Fibroblast of upper back skin (primary cell): ENCODE data around the gene SART1.

ENCODE experiments used
- DNase-seq: peaks from one replicate; pipeline ENCODE4 v3.0.0-alpha.2; 2013

SART1 gene

DNA sequence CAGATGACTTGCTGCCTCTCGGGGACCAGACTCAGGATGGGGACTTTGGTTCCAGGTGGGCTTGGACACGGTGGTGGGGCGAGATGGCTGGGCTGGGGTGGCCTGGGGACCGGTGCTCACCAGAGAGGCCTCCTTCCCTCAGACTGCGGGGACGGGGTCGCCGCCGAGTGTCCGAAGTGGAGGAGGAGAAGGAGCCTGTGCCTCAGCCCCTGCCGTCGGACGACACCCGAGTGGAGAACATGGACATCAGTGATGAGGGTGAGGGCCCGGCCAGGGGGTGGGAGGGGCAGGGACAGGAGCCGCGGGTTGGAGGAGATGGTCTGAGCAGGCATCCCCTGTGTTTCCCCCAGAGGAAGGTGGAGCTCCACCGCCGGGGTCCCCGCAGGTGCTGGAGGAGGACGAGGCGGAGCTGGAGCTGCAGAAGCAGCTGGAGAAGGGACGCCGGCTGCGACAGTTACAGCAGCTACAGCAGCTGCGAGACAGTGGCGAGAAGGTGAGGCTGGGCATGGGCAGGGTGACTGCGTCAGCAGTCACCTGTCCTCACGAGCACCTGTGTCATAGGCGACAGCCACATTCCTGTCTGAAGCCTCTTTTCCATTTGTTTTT, 5.9 kb downstream of the SART1 start:
- DNase-seq = no peak

GRCh38 chr11:65968600-65969482, 7.3 kb downstream of the SART1 start:
- no peak for DNase-seq

DNA sequence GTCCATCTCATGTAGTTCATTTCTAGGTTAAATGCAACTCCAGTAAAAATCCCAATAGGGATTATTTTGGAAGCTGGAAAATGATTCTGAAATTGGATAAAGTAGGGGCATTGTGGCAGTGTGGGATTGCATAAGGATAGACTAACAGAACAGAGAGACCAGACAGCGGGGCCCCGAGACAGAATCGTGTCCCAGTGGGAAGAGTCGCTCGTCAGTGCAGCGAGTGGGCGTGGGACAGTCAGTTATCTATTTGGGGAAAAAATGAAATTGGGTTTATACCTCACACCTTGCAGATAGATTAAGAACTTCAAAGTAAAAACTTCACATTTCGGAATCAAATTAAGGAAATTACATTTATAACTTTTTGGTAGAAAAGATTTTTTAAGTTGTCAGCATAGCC, 10.6 kb downstream of the SART1 start:
- no peak for DNase-seq

DNA sequence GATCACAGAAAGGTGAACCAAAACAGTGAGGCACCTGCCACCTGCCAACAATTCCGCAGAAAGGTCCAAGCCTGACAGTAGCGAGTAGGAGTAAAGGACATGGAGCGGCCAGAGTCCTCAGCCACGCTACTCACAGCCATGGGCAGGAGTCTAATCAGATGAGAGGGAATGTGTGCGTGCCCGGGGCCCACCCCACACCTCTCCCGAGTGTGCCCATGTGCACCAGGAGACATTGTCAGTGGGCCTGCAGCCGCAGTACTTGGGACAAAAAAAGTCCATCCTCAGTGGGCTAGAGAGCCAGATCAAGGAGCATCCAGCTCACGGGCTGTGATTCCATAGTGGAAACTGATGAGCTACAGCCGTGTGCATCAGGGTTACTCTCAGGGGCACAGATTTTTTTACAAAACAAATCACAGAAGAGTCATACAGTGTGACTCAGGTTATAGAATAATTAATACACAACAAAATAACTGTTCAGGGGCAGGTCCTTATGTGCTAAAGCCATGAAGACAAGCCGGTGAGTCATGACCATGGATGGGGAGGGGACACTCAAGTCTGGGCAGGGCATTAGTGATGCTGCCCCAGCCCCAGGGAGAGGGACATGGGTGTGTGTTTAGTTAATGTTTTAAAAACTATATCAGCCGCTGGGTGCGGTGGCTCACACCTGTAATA, 12.0 kb downstream of the SART1 start:
- no peak for DNase-seq

DNA sequence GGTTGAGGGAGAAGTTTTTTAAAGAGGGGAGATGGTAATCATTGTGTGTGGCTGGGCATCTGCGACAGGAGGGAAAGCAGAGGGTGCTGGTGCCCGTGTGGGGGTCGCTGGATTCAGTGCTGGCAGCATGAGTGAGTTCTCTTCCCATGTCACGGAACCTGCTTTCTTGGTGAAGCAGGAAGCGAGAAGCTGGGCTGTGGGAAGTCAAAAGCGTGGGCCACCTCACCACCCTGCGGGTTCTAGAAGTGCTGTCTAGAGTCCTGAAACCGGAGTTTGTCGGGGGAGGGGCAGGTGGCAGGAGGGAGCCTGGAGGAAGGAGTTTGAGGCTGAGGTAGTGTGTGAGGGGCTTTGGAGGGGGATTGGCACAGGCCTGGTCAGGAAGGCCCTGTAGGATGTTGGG, 14.2 kb downstream of the SART1 start:
- no peak for DNase-seq

GRCh38 chr11:65976216-65977176, 15.0 kb downstream of the SART1 start:
- no peak for DNase-seq

DNA sequence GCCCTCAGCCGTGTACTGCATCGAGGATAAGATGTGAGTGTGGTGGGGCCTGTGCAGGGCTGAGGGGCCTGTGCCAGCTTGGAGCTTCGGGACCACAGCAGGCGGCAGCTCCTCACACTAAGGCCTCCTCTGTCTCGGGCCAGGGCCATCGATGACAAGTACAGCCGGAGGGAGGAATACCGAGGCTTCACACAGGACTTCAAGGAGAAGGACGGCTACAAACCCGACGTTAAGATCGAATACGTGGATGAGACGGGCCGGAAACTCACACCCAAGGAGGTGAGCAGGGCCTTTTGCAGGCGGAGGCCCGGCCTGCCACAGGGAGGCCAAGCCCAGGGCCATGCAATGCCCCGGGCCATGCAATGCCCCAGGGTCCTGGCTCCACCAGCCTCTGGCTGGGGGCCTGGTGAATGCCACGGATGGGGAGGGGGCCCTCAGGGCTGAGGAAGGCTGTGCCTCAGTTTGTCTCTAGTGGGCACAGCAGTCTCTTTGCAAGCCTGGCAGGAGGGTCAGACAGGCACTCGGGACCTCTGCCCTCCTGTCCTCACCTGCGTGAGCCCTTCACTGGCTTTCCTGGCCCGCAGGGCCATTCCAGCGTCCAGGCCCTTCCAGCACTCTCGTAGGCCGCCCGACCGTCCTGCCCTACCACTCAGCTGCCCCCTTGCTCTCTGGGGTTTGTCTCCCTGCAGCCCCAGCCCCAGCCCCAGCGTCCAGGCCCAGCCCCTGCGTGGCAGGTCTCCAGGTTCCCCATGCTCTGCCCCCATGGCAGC, 16.3 kb downstream of the SART1 start:
- no peak for DNase-seq

- no peak for DNase-seq
Measured at GRCh38 chr11:65978391-65979238, 17.1 kb downstream of the SART1 start.

DNA sequence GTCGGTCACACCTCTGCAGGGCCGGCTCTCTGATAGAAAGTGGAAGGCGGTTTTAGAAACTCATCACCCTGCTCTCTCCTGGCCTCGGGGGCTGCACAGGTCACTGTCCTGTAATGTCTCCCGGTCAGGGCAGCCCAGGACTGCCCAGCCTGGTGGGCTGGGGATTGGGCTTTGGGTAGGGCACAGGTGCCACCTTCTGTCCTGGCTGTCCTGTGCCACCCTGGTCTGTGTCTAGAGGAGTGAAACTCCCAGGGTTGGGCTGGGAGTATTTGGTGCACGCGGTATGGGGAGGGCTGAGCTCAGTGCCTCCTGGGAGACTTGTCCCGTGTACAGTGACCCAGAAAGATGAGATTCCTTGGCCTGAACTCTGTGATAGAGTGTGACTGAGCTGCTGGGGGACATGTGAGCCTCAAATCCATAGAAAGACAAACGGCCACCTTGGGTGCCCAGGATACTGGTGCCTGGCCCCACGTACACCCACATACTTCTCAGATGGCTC, 17.8 kb downstream of the SART1 start:
- no peak for DNase-seq

DNA sequence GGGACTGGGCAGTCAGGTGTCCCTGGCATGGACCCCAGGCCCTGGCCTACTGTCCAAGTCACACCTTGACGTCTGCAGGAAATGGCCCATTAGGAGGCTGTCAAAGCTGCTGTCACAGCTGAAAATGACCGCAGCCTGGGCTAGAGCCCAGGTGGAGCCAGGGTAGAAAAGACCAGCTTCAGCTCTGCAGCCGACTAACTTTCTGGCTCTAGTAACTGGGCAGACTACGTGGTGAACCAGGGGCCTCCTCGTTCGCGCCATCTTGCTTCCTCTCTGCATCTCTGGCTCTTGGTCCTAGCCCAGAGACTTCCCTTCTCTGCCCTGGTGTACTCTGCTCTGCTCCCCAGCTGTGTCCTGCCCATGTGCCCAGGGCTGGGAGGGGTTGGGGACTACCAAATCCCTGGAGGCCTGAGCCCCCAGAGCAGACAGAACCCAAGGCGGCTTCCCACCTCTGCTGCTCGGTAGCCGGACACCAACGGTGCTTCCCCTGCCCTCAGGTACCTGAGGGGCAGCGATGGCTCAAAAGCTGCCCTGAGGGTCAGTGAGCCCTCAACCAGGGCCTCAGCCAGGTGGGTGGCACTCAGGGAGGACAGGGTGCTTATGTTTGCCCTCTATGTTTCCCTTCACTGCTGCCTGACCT, 19.7 kb downstream of the SART1 start:
- no peak for DNase-seq

DNA sequence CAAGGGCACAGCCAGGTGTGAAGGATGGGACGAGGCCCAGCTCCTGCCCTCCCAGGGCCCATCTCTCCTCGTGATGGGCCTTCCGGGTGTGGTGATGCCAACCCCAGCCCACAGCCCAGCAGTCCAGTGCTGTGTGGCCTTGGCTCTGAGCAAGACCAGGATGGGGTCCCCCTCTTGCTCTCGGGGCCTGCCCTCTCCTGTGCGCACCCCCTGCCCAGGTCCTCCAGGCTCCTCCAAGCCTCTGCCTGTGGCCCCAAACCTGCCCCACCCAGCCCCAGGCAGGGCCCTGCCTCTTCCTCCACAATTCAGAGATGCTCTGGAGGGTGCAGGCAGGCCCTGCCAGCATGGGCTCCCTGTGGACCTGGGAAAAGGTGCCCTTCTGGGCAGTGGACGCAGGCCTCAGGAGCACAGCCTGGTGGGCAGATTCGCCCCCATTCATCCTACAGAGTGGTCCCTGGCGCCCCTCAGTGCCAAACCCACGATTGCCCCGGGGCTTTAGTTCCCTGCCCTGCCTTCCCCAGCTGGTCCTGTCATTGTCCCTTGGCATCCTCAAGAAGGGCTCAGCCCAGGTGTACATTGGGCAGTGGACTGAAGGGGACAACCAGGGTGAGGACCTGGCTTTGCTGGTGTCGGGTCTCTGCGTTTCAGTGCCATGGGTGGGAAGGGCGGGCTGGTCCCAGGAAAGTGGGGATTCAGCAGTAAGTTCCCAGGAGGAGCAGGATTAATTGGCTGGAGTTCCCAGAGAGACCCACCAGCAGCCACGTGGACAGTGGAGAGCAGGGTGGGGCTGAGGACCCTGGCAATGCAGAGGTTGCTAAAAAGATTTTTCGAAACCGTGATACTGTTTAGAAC, 20.7 kb downstream of the SART1 start:
- no peak for DNase-seq

DNA sequence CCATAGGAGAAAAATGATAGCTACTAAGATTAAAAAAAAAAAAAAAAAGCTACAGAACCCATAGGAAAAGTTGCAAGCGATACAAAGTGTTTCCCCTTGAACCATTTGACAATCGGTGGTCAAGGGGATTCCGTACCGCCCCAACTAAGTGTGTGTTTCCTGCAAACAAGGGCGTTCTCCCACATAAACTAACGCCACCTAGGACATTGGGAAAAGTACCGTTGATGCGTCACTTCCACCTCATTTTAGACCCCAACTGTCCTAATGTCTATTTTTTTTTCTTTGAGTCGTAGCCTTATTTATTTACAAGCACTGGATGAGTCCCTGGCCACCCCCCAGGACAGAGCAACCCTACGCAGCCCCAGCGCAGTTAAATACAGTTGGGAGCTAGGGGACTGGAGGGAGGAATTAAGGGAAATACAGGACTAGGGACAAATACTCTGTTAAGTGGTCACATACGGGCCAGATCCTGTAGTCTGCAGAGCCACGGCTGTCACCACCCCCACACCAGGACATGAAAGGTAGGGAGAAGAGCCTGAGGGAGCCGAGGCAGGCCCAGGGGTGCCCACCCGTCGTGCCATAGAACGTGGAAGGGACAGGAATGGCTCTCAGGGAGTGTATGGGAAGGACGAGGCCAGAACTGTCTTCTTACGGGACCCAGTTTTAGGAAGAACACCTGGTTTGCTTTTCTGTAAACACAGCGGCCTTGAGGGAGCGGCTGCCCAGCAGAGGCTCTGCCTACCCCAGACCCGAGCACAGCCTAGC, 21.5 kb downstream of the SART1 start:
- DNase-seq = no peak

DNA sequence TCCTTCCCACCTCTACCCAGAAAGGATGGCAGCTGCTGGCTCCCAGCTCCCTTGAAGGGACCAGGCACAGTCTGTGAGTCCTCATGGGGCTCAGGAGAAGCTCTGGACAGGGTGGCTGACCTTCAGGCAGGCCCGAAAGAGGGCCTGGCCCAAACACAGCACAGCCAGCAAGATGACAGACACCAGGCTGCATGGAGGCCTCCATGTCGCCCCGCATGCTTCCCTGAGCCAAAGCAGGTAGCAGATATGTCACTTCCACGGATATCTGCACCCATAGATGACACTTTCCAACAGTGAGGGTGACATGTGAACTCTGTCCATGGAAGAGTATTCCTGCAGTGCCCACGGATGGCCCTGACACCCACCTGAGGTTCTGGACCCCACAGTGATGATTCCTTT, 22.1 kb downstream of the SART1 start:
- no peak for DNase-seq

DNA sequence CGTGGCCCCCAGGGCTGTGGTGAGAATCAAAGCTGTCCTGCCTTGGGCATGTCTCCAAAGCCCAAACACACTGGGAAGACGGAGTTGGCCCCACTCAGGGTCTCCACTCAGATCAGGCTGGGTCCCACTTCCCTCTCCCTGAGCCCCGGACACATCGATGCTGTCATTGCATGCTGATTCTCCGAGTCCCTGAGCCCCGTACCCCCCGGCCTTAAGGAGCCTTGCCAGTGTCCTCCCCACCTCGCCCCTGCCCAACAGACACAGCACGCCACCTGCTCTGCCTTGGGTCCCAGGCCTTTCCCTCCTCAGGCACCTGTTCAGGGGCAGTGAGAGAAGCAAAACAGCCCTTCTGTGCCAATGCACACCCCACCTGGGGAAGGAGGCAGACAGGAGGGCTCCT, 25.8 kb downstream of the SART1 start:
- DNase-seq = no peak

- peak; percentile 95 for DNase-seq
Measured at GRCh38 chr11:65988791-65989592, 27.5 kb downstream of the SART1 start.

GRCh38 chr11:65992056-65992455, 30.5 kb downstream of the SART1 start:
- DNase-seq = no peak

DNA sequence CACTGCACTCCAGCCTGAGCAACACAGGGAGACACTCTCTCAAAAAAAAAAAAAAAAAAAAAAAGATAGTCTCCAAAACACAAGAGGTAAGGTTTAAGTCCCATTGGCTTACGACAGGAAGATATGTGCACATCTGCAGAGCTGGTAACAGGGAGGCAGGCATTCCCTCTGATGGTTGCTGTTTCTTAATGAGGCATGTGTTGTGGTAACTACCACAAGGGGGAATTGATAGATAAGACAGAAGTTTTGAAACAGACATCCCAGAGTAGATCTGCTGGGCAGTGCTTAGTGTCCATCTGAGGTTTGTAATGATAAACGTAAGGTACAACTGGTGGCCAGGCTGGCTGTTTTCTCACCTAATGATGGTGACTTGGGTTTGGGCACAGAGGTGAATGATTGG, 35.8 kb downstream of the SART1 start:
- DNase-seq = no peak
